SK-N-SH (cell line): ENCODE measurements around the gene ZNF683. TPM values are rescaled to one million over a fixed set of nuclear protein-coding genes. Genes with fewer than 3 reads are reported as not detected.
"Not testable (repeated sequence)": the region's sequence is repeated elsewhere in the genome, so short reads cannot be mapped to it uniquely, and the experiment has no call there.

ENCODE experiments used
- CTCF ChIA-PET: fragments of 300-600, 350-600 bp; formaldehyde crosslinking; extraction: SDS; loops from one replicate; lab custom pipeline; 2021; lab: Yijun Ruan, JAX
- POLR2A ChIA-PET: fragments of 350-600 bp; sonication (Branson Sonifier 250); formaldehyde crosslinking; extraction: SDS; loops from one replicate; lab custom pipeline; 2020; ENCODE audit warnings: antibody characterized with exemption, inconsistent platforms; lab: Yijun Ruan, JAX
- DNase-seq: peaks from one replicate; pipeline ENCODE4 v3.0.0; 2012
- H2AFZ ChIP-seq: fragments of 200-600 bp; sonication (generic); 2 replicates; pipeline ENCODE4 v1.8.1; 2016; ENCODE audit warnings: antibody characterized with exemption, mild to moderate bottlenecking, low read depth
- H3F3A ChIP-seq: fragments of 200-600 bp; sonication (generic); replicated peaks from 2 replicates; pipeline ENCODE3; 2016; ENCODE audit warnings: antibody characterized with exemption, mild to moderate bottlenecking; ENCODE audit not compliant: insufficient read depth
- H3K27ac ChIP-seq, 2 experiments: fragments of 200-500 bp in 1 of 2; fragments of 200-600 bp in 1 of 2; sonication (Bioruptor generic) in 1 of 2; sonication (generic), shearing (Covaris generic) in 1 of 2; 2 replicates each; pipeline versions ENCODE4 v1.5.1 to v1.6.1; 2014 to 2016; ENCODE audit warnings: low read depth in 2 of 2, inconsistent platforms in 1 of 2, low read length in 1 of 2, mild to moderate bottlenecking in 1 of 2, mixed read lengths in 1 of 2
- H3K27me3 ChIP-seq: fragments of 200-600 bp; sonication (generic), shearing (Covaris generic); 2 replicates; pipeline ENCODE4 v1.6.1; 2016; ENCODE audit warnings: mixed run types; ENCODE audit not compliant: insufficient read depth
- H3K36me3 ChIP-seq, 2 experiments: fragments of 200-500 bp in 1 of 2; fragments of 200-600 bp in 1 of 2; sonication (Bioruptor generic) in 1 of 2; sonication (generic) in 1 of 2; replicated peaks in 1 of 2; 2 replicates each; pipeline versions ENCODE3 to v1.5.1; 2014 to 2016; ENCODE audit warnings: low read length in 1 of 2, mild to moderate bottlenecking in 1 of 2; ENCODE audit not compliant: insufficient read depth in 2 of 2, control insufficient read depth in 1 of 2
- H3K4me1 ChIP-seq, 2 experiments: fragments of 200-500 bp in 1 of 2; fragments of 200-600 bp in 1 of 2; sonication (Bioruptor generic) in 1 of 2; sonication (generic), shearing (Covaris generic) in 1 of 2; 2 replicates each; pipeline versions ENCODE4 v1.5.1 to v1.6.1; 2014 to 2016; ENCODE audit warnings: low read depth in 1 of 2, low read length in 1 of 2, mixed run types in 1 of 2; ENCODE audit not compliant: insufficient read depth in 2 of 2, control insufficient read depth in 1 of 2
- H3K4me2 ChIP-seq: fragments of 200-600 bp; sonication (generic), shearing (Covaris generic); 2 replicates; pipeline ENCODE4 v1.6.1; 2017; ENCODE audit warnings: mixed run types
- H3K4me3 ChIP-seq, 2 experiments: fragments of 200-500 bp in 1 of 2; fragments of 200-600 bp in 1 of 2; sonication (Bioruptor generic) in 1 of 2; sonication (generic), shearing (Covaris generic) in 1 of 2; 2 replicates each; pipeline versions ENCODE4 v1.5.1 to v1.8.1; 2014 to 2016; ENCODE audit warnings: low read depth in 2 of 2, inconsistent platforms in 1 of 2, low read length in 1 of 2, mild to moderate bottlenecking in 1 of 2, mixed read lengths in 1 of 2, moderate library complexity in 1 of 2
- H3K79me2 ChIP-seq: fragments of 200-600 bp; sonication (generic); 2 replicates; pipeline ENCODE4 v1.8.1; 2017; ENCODE audit warnings: mild to moderate bottlenecking; ENCODE audit not compliant: insufficient read depth
- H3K9ac ChIP-seq: fragments of 200-600 bp; sonication (generic); 2 replicates; pipeline ENCODE4 v1.6.1; 2017; ENCODE audit warnings: mixed run types
- H3K9me2 ChIP-seq: fragments of 200-600 bp; sonication (generic); 2 replicates; pipeline ENCODE4 v1.6.1; 2017; ENCODE audit warnings: mixed run types
- H3K9me3 ChIP-seq: fragments of 200-600 bp; sonication (generic); 2 replicates; pipeline ENCODE4 v1.6.1; 2017; ENCODE audit warnings: mixed run types, mild to moderate bottlenecking, moderate library complexity
- H4K20me1 ChIP-seq: fragments of 200-600 bp; sonication (generic); 2 replicates; pipeline ENCODE4 v1.6.1; 2017; ENCODE audit warnings: mild to moderate bottlenecking, mixed run types; ENCODE audit not compliant: insufficient read depth
- EP300 ChIP-seq, 2 experiments: IDR thresholded peaks; 2 replicates each; pipeline versions ENCODE4 v1.4.0 to v1.6.1; 2012; ENCODE audit warnings: borderline replicate concordance in 1 of 2, low read depth in 1 of 2, low read length in 1 of 2
- EZH2phosphoT487 ChIP-seq: fragments of 200-600 bp; sonication (generic); IDR thresholded peaks from 2 replicates; pipeline ENCODE4 v1.6.1; 2017; ENCODE audit warnings: low read depth, mixed run types, mild to moderate bottlenecking, antibody characterized with exemption, moderate library complexity, borderline replicate concordance
- FOSL2 ChIP-seq: IDR thresholded peaks from 2 replicates; pipeline ENCODE4 v1.4.0; 2012; ENCODE audit warnings: low read depth, mild to moderate bottlenecking, moderate library complexity, borderline replicate concordance
- MAX ChIP-seq: IDR thresholded peaks from 2 replicates; pipeline ENCODE4 v1.4.0; 2012; ENCODE audit warnings: low read depth
- NFIC ChIP-seq: IDR thresholded peaks from 2 replicates; pipeline ENCODE4 v1.4.0; 2012; ENCODE audit warnings: borderline replicate concordance
- NRF1 ChIP-seq: IDR thresholded peaks from 2 replicates; pipeline ENCODE4 v1.6.1; 2012; ENCODE audit warnings: low read depth, mild to moderate bottlenecking, low read length
- PBX3 ChIP-seq: IDR thresholded peaks from 2 replicates; pipeline ENCODE4; 2012
- RAD21 ChIP-seq: IDR thresholded peaks from 2 replicates; pipeline ENCODE4 v1.6.1; 2012; ENCODE audit warnings: mild to moderate bottlenecking, low read length
- SIN3A ChIP-seq: IDR thresholded peaks from 2 replicates; pipeline ENCODE4 v1.6.1; 2012; ENCODE audit warnings: low read depth, mild to moderate bottlenecking, low read length, moderate library complexity, borderline replicate concordance
- SMC3 ChIP-seq: IDR thresholded peaks from 2 replicates; pipeline ENCODE4 v1.6.1; 2012; ENCODE audit warnings: low read depth, low read length, improper control_type of control experiment
- TAF1 ChIP-seq: IDR thresholded peaks from 2 replicates; pipeline ENCODE4 v1.6.1; 2012; ENCODE audit warnings: low read depth, mild to moderate bottlenecking, low read length, moderate library complexity, borderline replicate concordance
- TEAD4 ChIP-seq: IDR thresholded peaks from 2 replicates; pipeline ENCODE4 v1.4.0; 2012; ENCODE audit warnings: mild to moderate bottlenecking, borderline replicate concordance; ENCODE audit not compliant: insufficient read depth
- WGBS: methylation state at CpG from one replicate; pipeline ENCODE4 v1.1.6; 2017; ENCODE audit warnings: low lambda C conversion rate; 5-methylcytosine and 5-hydroxymethylcytosine counted together
- polyA plus RNA-seq, 3 experiments: library from polyadenylated mRNA; depleted of rRNA; stranded (reverse); fragments of >200 nt; gene quantifications; 2 replicates each; pipeline ENCODE4 v1.2.3, GENCODE V29; 2012
- TF ChIP-seq, protein P1 (sequence below): fragments of 150-350 bp; IDR thresholded peaks from 2 replicates; pipeline ENCODE4 v1.6.1; 2016; ENCODE audit warnings: mild to moderate bottlenecking, low read depth, low read length

ZNF683 gene
- polyA plus RNA-seq (2012; rRNA removed) = not detected in 2 replicates
- polyA plus RNA-seq (2012; cell fraction: cytosol; rRNA removed) = not detected in 2 replicates
- not detected in 2 replicates for polyA plus RNA-seq (2012; cell fraction: nucleus; rRNA removed)

GRCh38 chr1:26372611-26373010 lies at the start of gene ZNF683:
ZNF683 (minus strand) TSS chr1:26372750; CDS start chr1:26368571, 4,179 bp downstream.
- DNase-seq, POLR2A ChIA-PET, H3F3A ChIP-seq, H4K20me1 ChIP-seq, H3K9me3 ChIP-seq, H3K79me2 ChIP-seq, H3K4me2 ChIP-seq, H2AFZ ChIP-seq, H3K27me3 ChIP-seq, H3K4me3 ChIP-seq, H3K27ac ChIP-seq, H3K9me2 ChIP-seq, H3K36me3 ChIP-seq, H3K4me1 ChIP-seq, H3K9ac ChIP-seq: not testable (repeated sequence)
- CTCF ChIA-PET = interaction anchor here (0.8 to 1.6 kb wide), 2 partner anchors 11 to 12 kb away, joined by 4 to 5 read pairs; no protein-coding TSS in a partner anchor
- WGBS = 81% methylated on average over 3 of the region's 3 CpGs

DNA sequence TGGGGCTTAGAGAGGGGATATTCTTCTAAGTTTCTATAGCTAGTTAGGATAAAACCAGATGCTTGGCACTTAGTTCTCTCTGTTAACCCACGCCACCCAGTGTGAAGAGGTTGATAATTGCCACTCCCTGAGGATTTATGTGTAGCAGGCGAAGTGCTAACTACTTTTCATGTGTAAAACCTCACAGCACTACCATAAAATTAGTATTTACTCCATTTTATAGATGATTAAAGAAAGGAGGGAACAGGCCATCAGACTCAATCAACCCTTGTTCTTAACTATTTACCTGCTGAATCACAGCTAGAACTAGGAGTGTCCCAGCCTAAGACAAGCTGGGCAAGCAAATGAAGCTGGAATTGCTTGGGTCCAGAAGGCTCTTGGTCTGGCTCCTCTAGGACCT lies 46.9 kb upstream of the ZNF683 start:
- no peak overlapping the region for H3K4me3 ChIP-seq
- no peaks in the 10 kb centered on the region for H3K79me2 ChIP-seq
- H3K36me3 ChIP-seq = no peaks in the 10 kb centered on the region
- no peaks in the 10 kb centered on the region for H3K9me2 ChIP-seq
- H3K4me1 ChIP-seq = no peaks in the 10 kb centered on the region
- H3K4me2 ChIP-seq = no peak overlapping the region
- POLR2A ChIA-PET = no interaction called here
- no peaks in the 10 kb centered on the region for H3F3A ChIP-seq
- H2AFZ ChIP-seq = no peak overlapping the region
- H3K27ac ChIP-seq = no peak overlapping the region
- TF ChIP-seq NFIC (no peak), PBX3 (no peak), NRF1 (no peak), TEAD4 (no peak), TAF1 (no peak), EZH2phosphoT487 (no peak), SIN3A (no peak), SMC3 (no peak), FOSL2 (no peak), EP300 (IDR thresholded peaks at IDR 0.05; ENCODE audit: borderline replicate concordance in 1 of 2, low read depth in 1 of 2, low read length in 1 of 2) (no peak), MAX (no peak), RAD21 (no peak)
- TF ChIP-seq, protein P1, sequence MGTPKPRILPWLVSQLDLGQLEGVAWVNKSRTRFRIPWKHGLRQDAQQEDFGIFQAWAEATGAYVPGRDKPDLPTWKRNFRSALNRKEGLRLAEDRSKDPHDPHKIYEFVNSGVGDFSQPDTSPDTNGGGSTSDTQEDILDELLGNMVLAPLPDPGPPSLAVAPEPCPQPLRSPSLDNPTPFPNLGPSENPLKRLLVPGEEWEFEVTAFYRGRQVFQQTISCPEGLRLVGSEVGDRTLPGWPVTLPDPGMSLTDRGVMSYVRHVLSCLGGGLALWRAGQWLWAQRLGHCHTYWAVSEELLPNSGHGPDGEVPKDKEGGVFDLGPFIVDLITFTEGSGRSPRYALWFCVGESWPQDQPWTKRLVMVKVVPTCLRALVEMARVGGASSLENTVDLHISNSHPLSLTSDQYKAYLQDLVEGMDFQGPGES = no peak
- TF ChIP-seq, all 33 proteins: peak for 0
- WGBS = 55% methylated on average over 2 of the region's 2 CpGs
- Histone ChIP-seq H4K20me1 (no peaks in the 10 kb centered on the region), H3K27me3 (no peaks in the 10 kb centered on the region; the same call in 1 of the 2 replicates), H3K9ac (no peak overlapping the region), H3K9me3 (no peaks in the 10 kb centered on the region)
- CTCF ChIA-PET = interaction anchor here (1.4 to 2.5 kb wide), 4 partner anchors 55 to 134 kb away, joined by 3 to 7 read pairs (median 5); no protein-coding TSS in a partner anchor
- no peak for DNase-seq
